ENCODE measurements around the gene RNF157.

The RNF157 gene

DNA sequence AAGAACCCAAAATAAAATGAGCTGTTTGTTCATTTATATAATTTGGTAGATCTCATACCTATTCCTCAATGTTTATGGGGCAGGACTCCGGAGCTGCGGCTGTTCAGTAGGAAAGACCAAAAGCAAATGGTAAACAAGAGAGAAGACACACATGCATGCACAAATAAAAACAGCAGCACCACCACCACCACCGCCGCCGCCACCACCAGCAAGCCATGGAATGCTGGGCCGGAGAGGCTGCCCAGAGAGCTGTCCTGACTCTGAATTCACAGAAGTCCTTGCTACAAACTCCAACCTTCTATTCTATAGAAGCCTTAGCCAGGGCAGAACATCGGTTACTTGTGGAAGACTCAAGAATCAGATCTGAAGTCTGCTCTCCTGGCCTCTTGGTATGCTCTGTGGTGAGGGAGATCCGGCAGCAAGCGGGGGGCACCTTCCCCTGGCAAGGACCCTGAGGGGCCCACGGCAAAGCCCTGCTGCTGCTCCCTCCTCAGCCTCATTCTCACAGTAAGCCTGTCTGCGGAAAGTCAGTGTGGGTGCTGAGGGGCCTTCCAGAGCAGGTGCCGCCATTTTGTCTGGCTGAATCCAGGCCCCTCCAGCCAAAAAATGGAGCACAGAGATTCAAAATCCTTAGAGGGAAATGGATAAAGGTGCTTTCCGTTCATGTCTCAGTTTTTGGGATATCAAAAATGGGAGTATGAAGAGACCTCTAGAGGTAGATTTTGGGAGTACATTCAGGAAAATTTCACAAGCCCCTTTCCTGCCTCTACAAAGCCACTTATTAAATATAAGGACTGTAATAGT, 92.9 kb downstream of the RNF157 start:
- peaks cover 9% of the 10 kb centered on the region for H3K4me1 ChIP-seq (ENCODE audit: insufficient read depth, low read length)
- H3K36me3 ChIP-seq (ENCODE audit: insufficient read depth, low read length), result no peaks in the 10 kb centered on the region
- no peak overlapping the region for H3K27ac ChIP-seq (ENCODE audit: low read depth, low read length)
- no peak overlapping the region for H3K9ac ChIP-seq (ENCODE audit: low read length)
- H3K4me3 ChIP-seq (ENCODE audit: low read depth in 1 of 2, low read length in 2 of 2), result no peak overlapping the region
- H3K27me3 ChIP-seq (ENCODE audit: control insufficient read depth in 1 of 2, insufficient read depth in 2 of 2, low read length in 2 of 2), result no peaks in the 10 kb centered on the region
- no peaks in the 10 kb centered on the region for H3K9me3 ChIP-seq (ENCODE audit: low read length)

- no peak overlapping the region for H3K27ac ChIP-seq (ENCODE audit: low read depth, low read length)
- no peak overlapping the region for H3K9ac ChIP-seq (ENCODE audit: low read length)
- H3K27me3 ChIP-seq (ENCODE audit: control insufficient read depth in 1 of 2, insufficient read depth in 2 of 2, low read length in 2 of 2), result no peaks in the 10 kb centered on the region
- no peaks in the 10 kb centered on the region for H3K36me3 ChIP-seq (ENCODE audit: insufficient read depth, low read length)
- H3K4me3 ChIP-seq (ENCODE audit: low read depth in 1 of 2, low read length in 2 of 2), result no peak overlapping the region
- no peaks in the 10 kb centered on the region for H3K9me3 ChIP-seq (ENCODE audit: low read length)
- peaks cover 9% of the 10 kb centered on the region for H3K4me1 ChIP-seq (ENCODE audit: insufficient read depth, low read length)
Observed at GRCh38 chr17:76146053-76146851, 94.0 kb downstream of the RNF157 start.

DNA sequence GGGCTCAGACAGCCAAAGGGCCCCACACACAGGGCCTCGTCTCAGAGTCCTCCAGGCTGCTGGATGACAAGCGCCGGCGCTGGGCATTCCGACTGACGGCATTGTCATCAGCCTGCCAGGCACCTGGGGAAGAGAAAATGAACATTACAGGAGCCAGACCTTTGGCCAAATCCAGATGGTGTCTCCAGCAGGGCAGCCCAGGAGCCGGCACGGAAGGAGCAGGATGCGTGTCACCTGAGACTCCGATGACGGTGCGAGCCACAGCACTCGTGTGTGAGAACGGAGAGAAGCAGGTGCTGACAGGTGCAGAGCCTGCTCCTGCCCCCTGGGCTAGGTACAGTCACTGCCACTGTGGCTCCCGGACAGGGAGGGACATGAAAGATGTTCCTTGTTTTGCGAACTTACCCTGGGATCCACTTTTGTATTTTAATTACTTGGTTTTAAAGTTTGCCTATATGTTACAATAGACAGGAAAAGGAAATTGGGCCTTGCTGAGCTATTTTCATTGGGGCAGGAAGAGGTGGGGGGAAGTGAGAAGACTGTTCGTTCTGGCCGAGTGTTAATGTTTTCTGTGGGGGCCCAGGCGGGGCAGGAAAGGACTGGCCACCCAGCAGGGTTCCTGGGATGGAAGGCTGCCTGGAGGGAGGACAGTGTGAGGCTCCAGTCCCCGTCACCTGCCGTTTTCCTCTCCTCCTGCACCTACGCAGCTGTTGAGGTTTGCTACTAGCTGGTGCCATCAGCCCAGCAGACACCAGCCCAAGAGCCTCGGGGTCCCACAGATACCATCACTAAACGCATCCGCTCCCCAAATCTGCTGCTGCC, 94.9 kb downstream of the RNF157 start:
- H3K36me3 ChIP-seq (ENCODE audit: insufficient read depth, low read length), result no peaks in the 10 kb centered on the region
- no peak overlapping the region for H3K4me3 ChIP-seq (ENCODE audit: low read depth in 1 of 2, low read length in 2 of 2)
- H3K4me1 ChIP-seq (ENCODE audit: insufficient read depth, low read length), result peaks cover 11% of the 10 kb centered on the region
- H3K27me3 ChIP-seq (ENCODE audit: control insufficient read depth in 1 of 2, insufficient read depth in 2 of 2, low read length in 2 of 2), result peaks cover 0 to 5% of the 10 kb centered on the region in 2 donors
- no peaks in the 10 kb centered on the region for H3K9me3 ChIP-seq (ENCODE audit: low read length)
- no peak overlapping the region for H3K9ac ChIP-seq (ENCODE audit: low read length)
- H3K27ac ChIP-seq (ENCODE audit: low read depth, low read length), result no peak overlapping the region

DNA sequence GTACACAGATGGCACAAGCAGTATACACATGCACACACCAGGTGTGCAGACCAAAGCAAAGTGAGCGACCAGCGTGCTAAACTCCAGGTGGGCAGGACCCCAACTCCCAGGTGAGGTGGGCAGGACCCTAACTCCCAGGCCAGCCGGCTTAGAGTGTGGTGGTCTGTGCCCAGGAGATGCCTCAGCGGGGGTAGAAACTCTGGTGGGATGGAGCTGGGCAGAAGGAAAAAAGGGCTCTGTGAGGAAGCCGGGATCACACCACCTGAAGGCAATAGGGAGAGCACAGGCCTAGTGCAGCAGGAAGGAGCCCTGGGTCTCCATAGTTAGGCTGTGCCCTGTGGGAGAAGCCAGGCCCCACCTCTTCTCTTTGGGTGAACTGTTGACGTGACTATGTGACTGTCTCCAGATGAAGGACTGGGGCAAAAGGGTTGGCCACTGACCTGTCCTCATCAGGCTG, 97.7 kb downstream of the RNF157 start:
- peaks cover 8% of the 10 kb centered on the region for H3K4me1 ChIP-seq (ENCODE audit: insufficient read depth, low read length)

DNA sequence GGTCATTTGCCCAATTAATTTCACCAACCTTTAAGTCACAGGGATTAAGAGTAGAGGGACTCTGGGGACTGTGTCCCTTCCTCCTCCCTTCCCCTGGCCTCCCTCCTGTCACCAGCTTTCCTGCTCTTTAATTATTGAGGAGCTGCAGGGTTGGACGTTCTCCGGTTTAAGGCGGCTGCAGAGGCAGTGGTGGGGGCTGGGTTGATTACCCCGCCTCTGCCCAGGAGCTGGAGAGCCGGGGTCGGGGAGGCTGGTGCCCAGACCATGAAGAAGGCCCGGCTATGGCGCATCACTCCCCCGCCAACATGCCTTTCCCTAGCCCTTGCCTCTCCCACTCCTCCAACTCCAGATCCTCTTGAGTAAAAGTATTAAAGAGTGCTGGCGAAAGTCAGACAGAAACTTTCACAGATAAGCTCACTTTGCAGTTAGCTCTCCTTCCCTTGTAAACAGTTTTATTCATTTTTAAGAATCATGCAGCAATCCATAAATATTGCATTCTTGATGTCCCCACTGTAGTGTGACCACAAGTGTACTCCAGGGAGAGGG, 98.2 kb downstream of the RNF157 start:
- no peaks in the 10 kb centered on the region for H3K9me3 ChIP-seq (ENCODE audit: low read length)
- H3K9ac ChIP-seq (ENCODE audit: low read length), result no peak overlapping the region
- no peak overlapping the region for H3K4me3 ChIP-seq (ENCODE audit: low read depth in 1 of 2, low read length in 2 of 2)
- H3K27me3 ChIP-seq (ENCODE audit: control insufficient read depth in 1 of 2, insufficient read depth in 2 of 2, low read length in 2 of 2), result peaks cover 21 to 38% of the 10 kb centered on the region in 2 donors
- H3K4me1 ChIP-seq (ENCODE audit: insufficient read depth, low read length), result peaks cover 8% of the 10 kb centered on the region
- H3K36me3 ChIP-seq (ENCODE audit: insufficient read depth, low read length), result no peaks in the 10 kb centered on the region
- H3K27ac ChIP-seq (ENCODE audit: low read depth, low read length), result no peak overlapping the region

More for the DNA sequence above, 97.7 kb downstream of the RNF157 start:
- no peak overlapping the region for H3K4me3 ChIP-seq (ENCODE audit: low read depth in 1 of 2, low read length in 2 of 2)
- peaks cover 21 to 33% of the 10 kb centered on the region in 2 donors for H3K27me3 ChIP-seq (ENCODE audit: control insufficient read depth in 1 of 2, insufficient read depth in 2 of 2, low read length in 2 of 2)
- no peak overlapping the region for H3K9ac ChIP-seq (ENCODE audit: low read length)
- no peak overlapping the region for H3K27ac ChIP-seq (ENCODE audit: low read depth, low read length)
- no peaks in the 10 kb centered on the region for H3K36me3 ChIP-seq (ENCODE audit: insufficient read depth, low read length)
- no peaks in the 10 kb centered on the region for H3K9me3 ChIP-seq (ENCODE audit: low read length)

DNA sequence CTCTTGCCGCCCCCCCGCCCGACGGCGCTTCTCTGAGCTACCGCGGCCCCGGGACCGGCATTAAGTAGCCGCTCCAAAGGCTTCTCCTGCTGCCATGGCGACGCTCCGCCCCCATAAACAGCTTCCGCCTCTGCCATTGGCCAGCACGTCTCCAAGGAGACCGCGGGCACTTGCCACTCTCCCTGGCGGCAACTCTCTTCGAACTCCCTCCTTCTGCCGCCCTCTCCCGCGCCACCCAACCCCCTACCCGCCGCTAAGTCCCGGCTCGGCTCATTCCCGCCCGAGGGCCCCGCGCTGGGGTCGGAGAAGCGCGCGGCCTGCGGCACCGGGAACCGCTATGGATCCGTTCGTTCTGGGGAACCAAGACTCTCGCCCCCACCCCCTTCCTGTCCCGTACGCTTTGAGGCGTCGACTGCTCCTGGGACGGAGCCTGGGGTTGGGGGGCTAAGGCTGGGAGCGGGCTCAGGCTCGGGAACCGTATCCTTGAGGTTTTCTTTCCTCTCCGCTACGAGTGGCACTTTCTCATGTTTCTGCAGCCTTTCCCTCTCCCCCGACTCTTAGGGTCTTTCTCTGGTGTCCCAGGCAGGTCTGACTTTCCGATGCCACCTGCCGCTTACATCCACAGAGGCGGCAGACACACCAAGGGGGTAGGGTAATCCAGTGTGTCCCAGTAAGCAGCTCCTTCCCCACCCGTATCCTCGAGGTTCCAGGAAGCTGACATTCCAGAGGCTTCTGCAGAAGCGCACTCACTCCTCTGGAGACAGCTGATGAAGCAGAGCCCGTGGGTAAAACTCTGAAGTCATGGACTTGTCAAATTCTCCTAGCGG, 98.9 kb downstream of the RNF157 start, which contains the start of gene FOXJ1:
Gene FOXJ1 (minus strand): TSS at position 34 of the 827 bp plus-strand sequence. CDS start 850 bp downstream, outside the sequence.
- H3K27me3 ChIP-seq (ENCODE audit: control insufficient read depth in 1 of 2, insufficient read depth in 2 of 2, low read length in 2 of 2), result peaks cover 21 to 45% of the 10 kb centered on the region in 2 donors
- no peak within 1 kb of the TSS for H3K9ac ChIP-seq (ENCODE audit: low read length)
- no peak within 1 kb of the TSS for H3K27ac ChIP-seq (ENCODE audit: low read depth, low read length)
- H3K36me3 ChIP-seq (ENCODE audit: insufficient read depth, low read length), result no peaks in the 10 kb centered on the region
- H3K4me3 ChIP-seq (ENCODE audit: low read depth in 1 of 2, low read length in 2 of 2), result peak within 1 kb of the TSS; percentile 55 to 80
- H3K4me1 ChIP-seq (ENCODE audit: insufficient read depth, low read length), result peaks cover 8% of the 10 kb centered on the region
- H3K9me3 ChIP-seq (ENCODE audit: low read length), result no peaks in the 10 kb centered on the region

GRCh38 chr17:76140661-76141211, 99.6 kb downstream of the RNF157 start:
- Histone ChIP-seq H3K27me3 (ENCODE audit: control insufficient read depth in 1 of 2, insufficient read depth in 2 of 2, low read length in 2 of 2) (peaks cover 21 to 49% of the 10 kb centered on the region in 2 donors), H3K4me3 (ENCODE audit: low read depth in 1 of 2, low read length in 2 of 2) (peak overlapping the region; percentile 55 to 80), H3K9ac (ENCODE audit: low read length) (no peak overlapping the region), H3K4me1 (ENCODE audit: insufficient read depth, low read length) (peaks cover 8% of the 10 kb centered on the region), H3K36me3 (ENCODE audit: insufficient read depth, low read length) (no peaks in the 10 kb centered on the region), H3K9me3 (ENCODE audit: low read length) (no peaks in the 10 kb centered on the region), H3K27ac (ENCODE audit: low read depth, low read length) (no peak overlapping the region)

DNA sequence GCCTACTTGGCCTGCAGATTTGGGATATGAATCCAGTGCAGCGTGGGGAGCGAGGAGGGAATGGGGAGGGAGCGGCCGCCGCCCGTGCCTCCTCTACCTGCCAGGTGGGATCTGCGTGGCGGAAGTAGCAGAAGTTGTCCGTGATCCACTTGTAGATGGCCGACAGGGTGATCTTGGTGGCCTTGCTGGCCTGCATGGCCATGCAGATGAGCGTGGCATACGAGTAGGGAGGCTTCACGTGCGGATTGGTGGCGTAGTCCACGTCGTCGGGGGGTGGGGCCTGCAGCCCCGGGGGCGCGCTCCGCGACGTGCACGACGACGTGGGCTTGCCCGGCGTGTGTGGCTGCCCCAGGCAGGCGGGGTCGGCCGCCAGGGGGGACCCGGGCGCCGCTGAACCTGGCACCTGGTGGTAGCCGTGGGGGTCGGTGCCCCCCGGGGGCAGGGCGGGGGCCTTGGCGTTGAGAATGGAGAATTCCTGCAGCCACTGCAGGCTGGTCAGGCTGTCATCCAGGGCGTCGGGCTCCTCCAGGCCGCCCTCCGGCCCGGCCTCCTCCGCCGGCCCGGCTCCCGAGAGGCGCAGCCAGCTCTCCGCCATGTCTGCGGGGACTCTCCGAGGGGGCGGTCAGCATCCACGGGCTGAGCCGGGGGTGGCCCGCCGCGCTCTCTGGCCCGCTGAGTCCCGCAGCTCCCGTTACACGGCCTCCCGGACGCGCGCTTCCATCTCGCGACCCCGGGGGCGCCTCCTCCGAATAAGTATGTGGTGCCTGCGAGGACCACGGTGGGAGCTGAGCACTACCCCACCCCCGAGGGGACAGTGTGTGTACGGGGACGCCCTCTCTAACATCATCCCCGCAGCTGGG, 100.3 kb downstream of the RNF157 start:
- Histone ChIP-seq H3K27me3 (ENCODE audit: control insufficient read depth in 1 of 2, insufficient read depth in 2 of 2, low read length in 2 of 2) (peaks cover 21 to 57% of the 10 kb centered on the region in 2 donors), H3K9me3 (ENCODE audit: low read length) (no peaks in the 10 kb centered on the region)

GRCh38 chr17:76138896-76139752, 101.2 kb downstream of the RNF157 start:
- H3K4me3 ChIP-seq (ENCODE audit: low read depth in 1 of 2, low read length in 2 of 2), result no peak overlapping the region
- H3K9ac ChIP-seq (ENCODE audit: low read length), result no peak overlapping the region
- peaks cover 8% of the 10 kb centered on the region for H3K4me1 ChIP-seq (ENCODE audit: insufficient read depth, low read length)
- no peak overlapping the region for H3K27ac ChIP-seq (ENCODE audit: low read depth, low read length)
- no peaks in the 10 kb centered on the region for H3K36me3 ChIP-seq (ENCODE audit: insufficient read depth, low read length)
- H3K9me3 ChIP-seq (ENCODE audit: low read length), result no peaks in the 10 kb centered on the region
- peaks cover 21 to 62% of the 10 kb centered on the region in 2 donors for H3K27me3 ChIP-seq (ENCODE audit: control insufficient read depth in 1 of 2, insufficient read depth in 2 of 2, low read length in 2 of 2)

More for the DNA sequence above, 100.3 kb downstream of the RNF157 start:
- H3K4me1 ChIP-seq (ENCODE audit: insufficient read depth, low read length), result peaks cover 8% of the 10 kb centered on the region
- H3K4me3 ChIP-seq (ENCODE audit: low read depth in 1 of 2, low read length in 2 of 2), result no peak overlapping the region
- H3K36me3 ChIP-seq (ENCODE audit: insufficient read depth, low read length), result no peaks in the 10 kb centered on the region
- no peak overlapping the region for H3K9ac ChIP-seq (ENCODE audit: low read length)
- no peak overlapping the region for H3K27ac ChIP-seq (ENCODE audit: low read depth, low read length)
